HCT116 (cell line): ENCODE measurements around the gene AGBL1. TPM values are rescaled to one million over a fixed set of nuclear protein-coding genes. Genes with fewer than 3 reads are reported as not detected.

Experiments
- ATAC-seq: fragments of 200-7000 bp; cut with Tn5 transposase; 2 replicates; pipeline ENCODE4 v1.9.1; 2020; ENCODE audit warnings: mild to moderate bottlenecking, moderate library complexity
- BruUV-seq: library from RNA; stranded (reverse); fragments of 400-500 nt; replicated peaks from 2 replicates; lab custom pipeline; 2021; lab: Mats Ljungman, UMichigan
- CTCF ChIA-PET: fragments of 300-600 bp; sonication (Branson Sonifier 250); formaldehyde crosslinking; loops from one replicate; lab custom pipeline; 2021; ENCODE audit warnings: antibody characterized with exemption; lab: Charles Lee
- POLR2A ChIA-PET: fragments of 300-600, 350-600 bp; sonication (Branson Sonifier 250); formaldehyde crosslinking; loops from one replicate; lab custom pipeline; 2021; ENCODE audit warnings: antibody characterized with exemption; lab: Charles Lee
- RAD21 ChIA-PET, 2 experiments: fragments of 300-600 bp; sonication (Branson Sonifier 250); formaldehyde crosslinking; loops; one replicate each; lab custom pipeline; 2023; ENCODE audit warnings: low total read pairs in 2 of 2; ENCODE audit not compliant: uncharacterized antibody in 2 of 2, unreplicated experiment in 2 of 2, low non-redundant PET in 1 of 2; lab: Charles Lee
- DNase-seq: peaks from one replicate; pipeline ENCODE4 v3.0.0-alpha.2; 2010; ENCODE audit warnings: low read depth, low spot score
- H2AFZ ChIP-seq: fragments of 200-600 bp; shearing (Covaris generic), sonication (generic); 2 replicates; pipeline ENCODE4 v1.6.1; 2017; ENCODE audit warnings: low read depth, mixed run types, mixed read lengths, antibody characterized with exemption, low read length; ENCODE audit not compliant: poor library complexity, severe bottlenecking
- H3K27ac ChIP-seq: 2 replicates; pipeline ENCODE4 v1.5.1; 2012; ENCODE audit warnings: low read depth, low read length
- H3K27me3 ChIP-seq: fragments of 200-600 bp; sonication (generic); 2 replicates; pipeline ENCODE4 v1.6.1; 2016; ENCODE audit warnings: mixed run types, low read length, mixed read lengths; ENCODE audit not compliant: insufficient read depth
- H3K36me3 ChIP-seq, 2 experiments: fragments of 200-500 bp in 1 of 2; fragments of 200-600 bp in 1 of 2; sonication (Bioruptor generic) in 1 of 2; sonication (generic) in 1 of 2; 2 replicates each; pipeline versions ENCODE4 v1.5.1 to v1.6.1; 2014 to 2016; ENCODE audit warnings: low read length in 2 of 2, inconsistent platforms in 1 of 2, mixed read lengths in 1 of 2, mixed run types in 1 of 2; ENCODE audit not compliant: insufficient read depth in 2 of 2, control insufficient read depth in 1 of 2
- H3K4me1 ChIP-seq, 2 experiments: fragments of 200-600 bp in 1 of 2; sonication (generic) in 1 of 2; 2 replicates each; pipeline versions ENCODE4 v1.5.1 to v1.6.1; 2012 to 2017; ENCODE audit warnings: low read length in 2 of 2, inconsistent platforms in 1 of 2, mild to moderate bottlenecking in 1 of 2, mixed read lengths in 1 of 2, mixed run types in 1 of 2, moderate library complexity in 1 of 2; ENCODE audit not compliant: insufficient read depth in 2 of 2, control insufficient read depth in 1 of 2
- H3K4me2 ChIP-seq: fragments of 200-600 bp; sonication (generic); 2 replicates; pipeline ENCODE4 v1.6.1; 2017; ENCODE audit warnings: mixed run types, low read length, mixed read lengths
- H3K4me3 ChIP-seq, 2 experiments: fragments of 200-600 bp in 1 of 2; sonication (generic) in 1 of 2; replicated peaks in 1 of 2; 2 replicates each; pipeline ENCODE4 v1.5.1; 2011 to 2016; ENCODE audit warnings: low read length in 2 of 2, control low read depth in 1 of 2, low read depth in 1 of 2, mild to moderate bottlenecking in 1 of 2, mixed read lengths in 1 of 2, mixed run types in 1 of 2
- H3K79me2 ChIP-seq: fragments of 200-600 bp; sonication (generic); 2 replicates; pipeline ENCODE4 v1.6.1; 2017; ENCODE audit warnings: mild to moderate bottlenecking, mixed run types, low read length, moderate library complexity, mixed read lengths; ENCODE audit not compliant: insufficient read depth
- H3K9ac ChIP-seq: fragments of 200-600 bp; sonication (generic); 2 replicates; pipeline ENCODE4 v1.6.1; 2016; ENCODE audit warnings: low read length, mixed read lengths
- H3K9me2 ChIP-seq: fragments of 200-600 bp; sonication (generic), shearing (Covaris generic); 2 replicates; pipeline ENCODE4 v1.6.1; 2017; ENCODE audit warnings: mixed run types, mild to moderate bottlenecking, moderate library complexity; ENCODE audit not compliant: insufficient read depth
- H3K9me3 ChIP-seq, 2 experiments: fragments of 200-500 bp in 1 of 2; fragments of 200-600 bp in 1 of 2; sonication (Bioruptor generic) in 1 of 2; sonication (generic) in 1 of 2; 2 replicates each; pipeline ENCODE4 v1.6.1; 2014 to 2017; ENCODE audit warnings: low read length in 2 of 2, mixed read lengths in 2 of 2, inconsistent platforms in 1 of 2, low read depth in 1 of 2, mild to moderate bottlenecking in 1 of 2, mixed run types in 1 of 2, moderate library complexity in 1 of 2; ENCODE audit not compliant: control insufficient read depth in 1 of 2, insufficient read depth in 1 of 2
- H4K20me1 ChIP-seq: fragments of 200-600 bp; sonication (generic), shearing (Covaris generic); 2 replicates; pipeline ENCODE4 v1.6.1; 2017; ENCODE audit warnings: mixed run types, mild to moderate bottlenecking, moderate library complexity; ENCODE audit not compliant: insufficient read depth
- CBX3 ChIP-seq: IDR thresholded peaks from 2 replicates; pipeline ENCODE4 v1.6.1; 2012; ENCODE audit warnings: low read depth
- CTCF ChIP-seq, 3 experiments: fragments of 200-600 bp in 1 of 3; sonication (generic) in 1 of 3; IDR thresholded peaks in 2 of 3; conservative IDR thresholded peaks in 1 of 3; 2 replicates each; pipeline ENCODE4 v1.5.1; 2012 to 2017; ENCODE audit warnings: low read depth in 2 of 3, low read length in 2 of 3, antibody characterized with exemption in 1 of 3, borderline replicate concordance in 1 of 3, control low read depth in 1 of 3, mild to moderate bottlenecking in 1 of 3, mixed read lengths in 1 of 3, mixed run types in 1 of 3, moderate library complexity in 1 of 3; ENCODE audit not compliant: insufficient read depth in 1 of 3
- ELF1 ChIP-seq: IDR thresholded peaks from 2 replicates; pipeline ENCODE4 v1.6.1; 2012; ENCODE audit warnings: low read depth, borderline replicate concordance
- JUND ChIP-seq: IDR thresholded peaks from 2 replicates; pipeline ENCODE4 v1.6.1; 2012
- MAX ChIP-seq: IDR thresholded peaks from 2 replicates; pipeline ENCODE4 v1.6.1; 2012
- POLR2A ChIP-seq: IDR thresholded peaks from 2 replicates; pipeline ENCODE4 v1.7.0; 2011; ENCODE audit warnings: borderline replicate concordance; ENCODE audit not compliant: insufficient read depth, insufficient read length; ENCODE audit errors: extremely low read depth
- SIN3A ChIP-seq: IDR thresholded peaks from 2 replicates; pipeline ENCODE4 v1.6.1; 2012; ENCODE audit warnings: low read depth
- SRF ChIP-seq: IDR thresholded peaks from 2 replicates; pipeline ENCODE4 v1.6.1; 2012; ENCODE audit warnings: low read depth
- ZNF274 ChIP-seq: fragments of 200-500 bp; sonication (Bioruptor generic); IDR thresholded peaks from 2 replicates; pipeline ENCODE4 v1.6.1; 2014; ENCODE audit warnings: mild to moderate bottlenecking, low read depth, low read length, inconsistent platforms
- intact Hi-C: fragments of 100-400 bp; cut with micrococcal nuclease; formaldehyde crosslinking; loops from 2 replicates; pipeline ENCODE4 v1.10.0; 2022
- total RNA-seq: library from RNA; stranded (reverse); gene quantifications from one replicate; pipeline ENCODE4 v1.2.1, GENCODE V29; 2021; ENCODE audit not compliant: unreplicated experiment

Gene AGBL1
- total RNA-seq, 1 experiment from 2014 or later = not detected

- intact Hi-C loops = no loop called here
- RAD21 ChIA-PET = no interaction called here
- DNase-seq = no peak
These were observed 573.9 kb downstream of the AGBL1 start for GRCh38 chr15:86653344-86654197.

More at GRCh38 chr15:86653344-86654197, 573.9 kb downstream of the AGBL1 start:
- Histone ChIP-seq H3K27me3 (no peaks in the 10 kb centered on the region), H3K9ac (no peak overlapping the region), H3K9me3 (peaks cover 13 to 37% of the 10 kb centered on the region in 2 experiments; a peak in 2 of 4 replicates), H3K79me2 (no peaks in the 10 kb centered on the region), H3K4me3 (no peak overlapping the region), H3K4me1 (no peaks in the 10 kb centered on the region), H3K4me2 (no peak overlapping the region), H3K9me2 (no peaks in the 10 kb centered on the region), H2AFZ (no peak overlapping the region), H3K27ac (no peak overlapping the region), H4K20me1 (no peaks in the 10 kb centered on the region), H3K36me3 (no peaks in the 10 kb centered on the region)
- BruUV-seq = no TSS peak
- TF ChIP-seq MAX (no peak), SRF (no peak), CTCF (IDR thresholded peaks at IDR 0.05 in 2 of 3, conservative IDR thresholded peaks at IDR 0.05 in 1 of 3; ENCODE audit: borderline replicate concordance in 1 of 3, insufficient read depth in 1 of 3, low read depth in 2 of 3, low read length in 2 of 3) (no peak), ZNF274 (no peak), CBX3 (no peak), ELF1 (no peak), SIN3A (no peak), JUND (no peak), POLR2A (no peak)
- CTCF ChIA-PET = no interaction called here
- POLR2A ChIA-PET = no interaction called here
- no peak for ATAC-seq
